Measurements from ENCODE around the gene ERN2. TPM values are rescaled to one million over a fixed set of nuclear protein-coding genes. Genes with fewer than 3 reads are reported as not detected.
"Not testable (repeated sequence)": the region's sequence is repeated elsewhere in the genome, so short reads cannot be mapped to it uniquely, and the experiment has no call there.

The ERN2 gene
- total RNA-seq, 1 donor from 2014 or later, result not detected

DNA sequence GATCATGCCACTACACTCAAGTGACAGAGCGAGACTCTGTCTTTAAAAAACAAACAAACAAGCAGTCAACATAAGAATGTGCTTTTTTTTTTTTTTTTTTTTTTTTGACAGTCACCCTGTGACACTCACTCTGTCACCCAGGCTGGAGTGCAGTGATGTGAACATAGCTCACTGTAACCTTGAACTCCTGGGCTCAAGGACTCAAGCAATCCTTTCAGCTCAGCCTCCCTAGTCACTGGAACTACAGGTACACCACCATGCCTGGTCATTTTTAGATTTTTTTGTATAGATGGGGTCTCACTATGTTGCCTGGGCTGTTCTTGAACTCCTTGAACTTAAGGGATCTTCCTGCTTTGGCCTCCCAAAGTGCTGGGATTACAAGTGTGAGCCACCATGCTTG is 26.5 kb upstream of the ERN2 start:
- Histone ChIP-seq H2AFZ (ENCODE audit: low read depth, low read length) (no peak overlapping the region), H3K27ac (ENCODE audit: low read depth, low read length) (no peak overlapping the region), H4K20me1 (ENCODE audit: insufficient read depth, low read length) (no peaks in the 10 kb centered on the region), H3K9me3 (ENCODE audit: insufficient read depth, low read depth, low read length) (no peaks in the 10 kb centered on the region), H3K36me3 (ENCODE audit: insufficient read depth, low read length) (no peaks in the 10 kb centered on the region), H3K4me1 (ENCODE audit: insufficient read depth, low read length) (no peaks in the 10 kb centered on the region), H3K9ac (ENCODE audit: low read length) (no peak overlapping the region), H3K4me2 (ENCODE audit: low read length) (no peak overlapping the region), H3K4me3 (ENCODE audit: insufficient read depth, low read depth, low read length) (no peak overlapping the region), H3K27me3 (ENCODE audit: insufficient read depth, low read length) (no peaks in the 10 kb centered on the region), H3K79me2 (ENCODE audit: insufficient read depth, low read length) (no peaks in the 10 kb centered on the region)
- Mint-ChIP-seq H3K9me3 (ENCODE audit: unreplicated experiment) (peaks cover under 1% of the 10 kb centered on the region), H3K4me1 (ENCODE audit: low read depth, unreplicated experiment) (no peaks in the 10 kb centered on the region), H3K36me3 (ENCODE audit: low read depth, unreplicated experiment) (no peaks in the 10 kb centered on the region), H3K27ac (ENCODE audit: unreplicated experiment) (no peak overlapping the region), H3K27me3 (ENCODE audit: low read depth, unreplicated experiment) (peaks cover 15% of the 10 kb centered on the region), H3K4me3 (ENCODE audit: unreplicated experiment) (no peak overlapping the region)
- FAIRE-seq (no peak), DNase-seq (ENCODE audit: low read depth) (no peak)
- TF ChIP-seq, protein P1, sequence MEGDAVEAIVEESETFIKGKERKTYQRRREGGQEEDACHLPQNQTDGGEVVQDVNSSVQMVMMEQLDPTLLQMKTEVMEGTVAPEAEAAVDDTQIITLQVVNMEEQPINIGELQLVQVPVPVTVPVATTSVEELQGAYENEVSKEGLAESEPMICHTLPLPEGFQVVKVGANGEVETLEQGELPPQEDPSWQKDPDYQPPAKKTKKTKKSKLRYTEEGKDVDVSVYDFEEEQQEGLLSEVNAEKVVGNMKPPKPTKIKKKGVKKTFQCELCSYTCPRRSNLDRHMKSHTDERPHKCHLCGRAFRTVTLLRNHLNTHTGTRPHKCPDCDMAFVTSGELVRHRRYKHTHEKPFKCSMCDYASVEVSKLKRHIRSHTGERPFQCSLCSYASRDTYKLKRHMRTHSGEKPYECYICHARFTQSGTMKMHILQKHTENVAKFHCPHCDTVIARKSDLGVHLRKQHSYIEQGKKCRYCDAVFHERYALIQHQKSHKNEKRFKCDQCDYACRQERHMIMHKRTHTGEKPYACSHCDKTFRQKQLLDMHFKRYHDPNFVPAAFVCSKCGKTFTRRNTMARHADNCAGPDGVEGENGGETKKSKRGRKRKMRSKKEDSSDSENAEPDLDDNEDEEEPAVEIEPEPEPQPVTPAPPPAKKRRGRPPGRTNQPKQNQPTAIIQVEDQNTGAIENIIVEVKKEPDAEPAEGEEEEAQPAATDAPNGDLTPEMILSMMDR (IDR thresholded peaks at IDR 0.05; ENCODE audit: insufficient read depth, low read depth, low read length), result no peak
- TF ChIP-seq EZH2 (IDR thresholded peaks at IDR 0.05; ENCODE audit: insufficient read depth, low read length), result no peak

DNA sequence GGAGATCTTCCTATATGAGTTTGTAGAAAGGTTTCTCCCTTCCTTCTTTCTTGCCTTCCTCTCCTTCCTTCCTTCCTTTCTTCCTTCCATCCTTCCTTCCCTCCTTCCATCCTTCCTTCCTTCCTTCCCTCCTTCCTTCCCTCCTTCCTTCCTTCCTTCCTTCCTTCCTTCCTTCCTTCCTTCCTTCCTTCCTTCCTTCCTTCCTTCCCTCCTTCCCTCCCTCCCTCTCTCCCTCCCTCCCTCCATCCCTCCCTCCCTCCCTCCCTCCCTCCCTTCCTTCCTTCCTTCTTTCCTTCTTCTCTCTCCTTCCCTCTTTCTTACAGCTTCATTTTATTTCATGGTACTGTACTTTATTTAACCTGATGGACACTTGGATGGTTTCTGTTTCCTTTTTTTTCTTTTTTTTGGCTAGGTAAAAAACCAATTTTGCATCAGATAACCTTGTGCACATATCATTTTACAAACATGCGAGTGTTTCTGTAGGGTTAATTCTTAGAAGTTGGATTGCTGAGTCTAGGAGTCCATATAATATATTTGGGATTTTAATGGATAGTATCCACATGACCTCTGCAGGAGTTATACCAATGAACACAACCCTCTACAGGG is 24.5 kb upstream of the ERN2 start:
- H3K9me3 Mint-ChIP-seq (ENCODE audit: unreplicated experiment); H3K36me3 Mint-ChIP-seq (ENCODE audit: low read depth, unreplicated experiment); H3K4me1 ChIP-seq (ENCODE audit: insufficient read depth, low read length); H3K4me3 Mint-ChIP-seq (ENCODE audit: unreplicated experiment); FAIRE-seq; H3K27ac Mint-ChIP-seq (ENCODE audit: unreplicated experiment); H3K4me3 ChIP-seq (ENCODE audit: insufficient read depth, low read depth, low read length); H3K9me3 ChIP-seq (ENCODE audit: insufficient read depth, low read depth, low read length); H3K9ac ChIP-seq (ENCODE audit: low read length); H2AFZ ChIP-seq (ENCODE audit: low read depth, low read length); H3K4me1 Mint-ChIP-seq (ENCODE audit: low read depth, unreplicated experiment); H3K79me2 ChIP-seq (ENCODE audit: insufficient read depth, low read length); H3K27me3 ChIP-seq (ENCODE audit: insufficient read depth, low read length); H4K20me1 ChIP-seq (ENCODE audit: insufficient read depth, low read length); DNase-seq (ENCODE audit: low read depth); H3K4me2 ChIP-seq (ENCODE audit: low read length); H3K27ac ChIP-seq (ENCODE audit: low read depth, low read length); H3K36me3 ChIP-seq (ENCODE audit: insufficient read depth, low read length): not testable (repeated sequence)
- H3K27me3 Mint-ChIP-seq (ENCODE audit: low read depth, unreplicated experiment), result peaks cover 15% of the 10 kb centered on the region

DNA sequence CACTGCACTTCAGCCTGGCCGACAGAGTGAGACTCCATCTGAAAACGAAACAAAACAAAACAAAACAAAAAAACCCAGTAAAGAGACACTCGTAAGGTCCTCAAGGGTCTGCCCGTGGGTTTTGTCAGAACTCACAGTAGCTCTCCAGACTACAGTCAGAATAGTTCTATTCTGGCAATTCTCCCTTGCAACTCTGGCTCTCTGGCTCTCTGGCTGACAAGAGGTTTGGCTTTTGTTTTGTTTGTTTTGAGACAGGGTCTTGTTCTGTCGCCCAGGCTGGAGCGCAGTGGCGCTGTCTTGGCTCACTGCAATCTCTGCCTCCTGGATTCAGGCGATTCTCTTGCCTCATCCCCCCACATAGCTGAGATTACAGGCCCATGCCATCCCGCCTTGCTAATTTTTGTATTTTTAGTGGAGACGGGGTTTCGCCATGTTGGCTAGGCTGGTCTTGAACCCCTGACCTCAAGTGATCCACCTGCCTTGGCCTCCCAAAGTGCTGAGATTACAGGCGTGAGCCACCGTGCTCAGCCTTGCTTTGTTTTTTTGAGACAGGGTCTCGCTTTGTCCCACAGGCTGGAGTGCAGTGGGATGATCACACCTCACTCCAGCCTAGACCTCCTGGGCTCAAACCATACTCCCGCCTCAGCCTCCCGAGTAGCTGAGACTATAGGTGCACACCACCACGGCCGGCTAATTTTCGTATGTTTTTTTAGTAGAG is 21.3 kb upstream of the ERN2 start:
- Histone ChIP-seq H3K9me3 (ENCODE audit: insufficient read depth, low read depth, low read length) (no peaks in the 10 kb centered on the region), H3K79me2 (ENCODE audit: insufficient read depth, low read length) (no peaks in the 10 kb centered on the region), H3K36me3 (ENCODE audit: insufficient read depth, low read length) (no peaks in the 10 kb centered on the region), H3K4me3 (ENCODE audit: insufficient read depth, low read depth, low read length) (no peak overlapping the region), H4K20me1 (ENCODE audit: insufficient read depth, low read length) (no peaks in the 10 kb centered on the region), H2AFZ (ENCODE audit: low read depth, low read length) (no peak overlapping the region), H3K4me2 (ENCODE audit: low read length) (no peak overlapping the region), H3K27me3 (ENCODE audit: insufficient read depth, low read length) (no peaks in the 10 kb centered on the region), H3K4me1 (ENCODE audit: insufficient read depth, low read length) (no peaks in the 10 kb centered on the region), H3K9ac (ENCODE audit: low read length) (no peak overlapping the region), H3K27ac (ENCODE audit: low read depth, low read length) (no peak overlapping the region)
- Mint-ChIP-seq H3K4me1 (ENCODE audit: low read depth, unreplicated experiment) (no peaks in the 10 kb centered on the region), H3K4me3 (ENCODE audit: unreplicated experiment) (no peak overlapping the region), H3K36me3 (ENCODE audit: low read depth, unreplicated experiment) (no peaks in the 10 kb centered on the region), H3K27ac (ENCODE audit: unreplicated experiment) (no peak overlapping the region), H3K9me3 (ENCODE audit: unreplicated experiment) (no peaks in the 10 kb centered on the region), H3K27me3 (ENCODE audit: low read depth, unreplicated experiment) (peaks cover 15% of the 10 kb centered on the region)
- TF ChIP-seq EZH2 (IDR thresholded peaks at IDR 0.05; ENCODE audit: insufficient read depth, low read length), result no peak
- TF ChIP-seq, protein P1 (IDR thresholded peaks at IDR 0.05; ENCODE audit: insufficient read depth, low read depth, low read length), result no peak
- FAIRE-seq (no peak), DNase-seq (ENCODE audit: low read depth) (no peak)
